ENCODE data around the gene WWP2.

WWP2 gene

DNA sequence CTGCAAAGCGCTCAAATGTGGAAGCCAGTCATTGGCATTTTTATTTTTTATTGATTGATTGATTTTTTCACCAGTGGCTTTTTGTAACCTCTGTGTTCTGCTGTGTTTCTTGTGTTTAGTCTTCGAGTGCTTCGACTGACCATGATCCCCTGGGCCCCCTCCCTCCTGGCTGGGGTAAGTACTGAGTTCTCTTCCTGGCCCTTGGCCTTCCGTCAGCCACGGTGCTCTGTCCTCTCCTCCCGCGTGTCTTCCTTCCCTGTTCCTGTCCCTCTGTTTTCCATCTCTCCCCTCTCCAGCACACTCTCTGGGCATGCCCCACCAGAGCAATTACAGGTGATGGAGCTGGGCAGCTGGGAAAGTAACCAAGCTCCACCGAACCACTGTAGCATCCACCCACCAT is 163.2 kb downstream of the WWP2 start:
- TF ChIP-seq, protein P1, sequence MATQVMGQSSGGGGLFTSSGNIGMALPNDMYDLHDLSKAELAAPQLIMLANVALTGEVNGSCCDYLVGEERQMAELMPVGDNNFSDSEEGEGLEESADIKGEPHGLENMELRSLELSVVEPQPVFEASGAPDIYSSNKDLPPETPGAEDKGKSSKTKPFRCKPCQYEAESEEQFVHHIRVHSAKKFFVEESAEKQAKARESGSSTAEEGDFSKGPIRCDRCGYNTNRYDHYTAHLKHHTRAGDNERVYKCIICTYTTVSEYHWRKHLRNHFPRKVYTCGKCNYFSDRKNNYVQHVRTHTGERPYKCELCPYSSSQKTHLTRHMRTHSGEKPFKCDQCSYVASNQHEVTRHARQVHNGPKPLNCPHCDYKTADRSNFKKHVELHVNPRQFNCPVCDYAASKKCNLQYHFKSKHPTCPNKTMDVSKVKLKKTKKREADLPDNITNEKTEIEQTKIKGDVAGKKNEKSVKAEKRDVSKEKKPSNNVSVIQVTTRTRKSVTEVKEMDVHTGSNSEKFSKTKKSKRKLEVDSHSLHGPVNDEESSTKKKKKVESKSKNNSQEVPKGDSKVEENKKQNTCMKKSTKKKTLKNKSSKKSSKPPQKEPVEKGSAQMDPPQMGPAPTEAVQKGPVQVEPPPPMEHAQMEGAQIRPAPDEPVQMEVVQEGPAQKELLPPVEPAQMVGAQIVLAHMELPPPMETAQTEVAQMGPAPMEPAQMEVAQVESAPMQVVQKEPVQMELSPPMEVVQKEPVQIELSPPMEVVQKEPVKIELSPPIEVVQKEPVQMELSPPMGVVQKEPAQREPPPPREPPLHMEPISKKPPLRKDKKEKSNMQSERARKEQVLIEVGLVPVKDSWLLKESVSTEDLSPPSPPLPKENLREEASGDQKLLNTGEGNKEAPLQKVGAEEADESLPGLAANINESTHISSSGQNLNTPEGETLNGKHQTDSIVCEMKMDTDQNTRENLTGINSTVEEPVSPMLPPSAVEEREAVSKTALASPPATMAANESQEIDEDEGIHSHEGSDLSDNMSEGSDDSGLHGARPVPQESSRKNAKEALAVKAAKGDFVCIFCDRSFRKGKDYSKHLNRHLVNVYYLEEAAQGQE (IDR thresholded peaks at IDR 0.05; ENCODE audit: insufficient read depth in 1 of 2, low read depth in 2 of 2, low read length in 2 of 2) = no peak
- TF ChIP-seq TAF1 (IDR thresholded peaks at IDR 0.05; ENCODE audit: borderline replicate concordance, insufficient read depth, low read length) (no peak), FOXP2 (optimal IDR thresholded peaks at IDR 0.05; ENCODE audit: borderline replicate concordance, extremely low read depth, extremely low read length, insufficient read depth) (no peak), POLR2AphosphoS5 (IDR thresholded peaks at IDR 0.05; ENCODE audit: low read depth, low read length) (no peak), SIN3A (IDR thresholded peaks at IDR 0.05; ENCODE audit: borderline replicate concordance, insufficient read depth, low read length) (no peak)

DNA sequence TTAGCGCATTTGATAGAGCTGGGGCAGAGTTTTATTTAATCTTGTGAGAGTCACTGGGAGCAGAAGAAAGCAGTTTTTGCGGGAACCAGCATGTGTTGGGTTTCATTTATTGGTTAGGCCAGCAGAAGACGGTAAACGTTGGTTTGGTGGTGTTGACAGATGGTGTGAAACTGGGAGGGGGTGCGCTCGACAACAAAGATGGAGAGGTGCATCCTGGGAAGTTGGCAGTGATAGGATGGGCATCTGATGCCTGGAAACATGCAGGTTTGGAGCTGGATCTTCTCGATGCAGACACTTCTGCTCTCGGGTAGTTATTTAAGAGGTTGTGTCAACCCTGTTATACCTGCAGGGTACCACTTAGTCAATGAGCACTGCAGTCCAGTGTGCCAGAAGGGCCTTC is 164.1 kb downstream of the WWP2 start:
- TF ChIP-seq FOXP2 (optimal IDR thresholded peaks at IDR 0.05; ENCODE audit: borderline replicate concordance, extremely low read depth, extremely low read length, insufficient read depth) (no peak), SIN3A (IDR thresholded peaks at IDR 0.05; ENCODE audit: borderline replicate concordance, insufficient read depth, low read length) (no peak), TAF1 (IDR thresholded peaks at IDR 0.05; ENCODE audit: borderline replicate concordance, insufficient read depth, low read length) (no peak), POLR2AphosphoS5 (IDR thresholded peaks at IDR 0.05; ENCODE audit: low read depth, low read length) (no peak)

DNA sequence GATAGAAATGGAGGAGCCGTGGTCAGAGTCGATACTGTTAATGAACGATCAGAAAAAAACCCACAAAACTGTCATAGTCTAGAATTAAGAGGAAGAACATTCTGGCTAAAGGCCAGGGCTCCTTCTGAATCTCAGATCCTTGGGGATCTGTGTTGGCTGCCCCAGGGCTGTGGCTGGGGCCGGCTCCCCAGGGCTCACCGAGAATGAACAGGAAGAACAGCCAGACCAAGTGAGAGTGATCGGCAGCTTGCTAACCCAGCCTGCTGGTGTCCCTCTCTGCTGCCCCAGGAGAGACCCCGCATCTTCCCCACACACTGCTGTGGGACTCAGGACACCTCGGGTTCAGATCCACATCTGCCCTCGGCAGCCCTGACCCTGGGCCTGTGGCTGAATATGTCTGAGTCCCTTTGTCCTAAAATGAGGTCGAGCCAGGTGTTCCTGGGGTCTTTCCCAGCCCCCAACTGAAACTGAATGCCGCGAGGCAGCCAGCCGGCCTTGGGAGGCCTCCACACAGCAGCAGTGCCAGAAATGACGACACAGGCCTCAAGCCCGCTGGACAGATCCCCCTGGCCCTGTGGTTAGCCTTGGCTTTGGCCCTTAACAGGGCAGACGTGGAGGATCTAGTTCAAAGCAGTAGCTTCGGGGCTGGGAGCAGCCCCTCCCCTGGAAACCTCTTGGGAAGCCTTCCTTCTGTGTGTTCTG is 165.1 kb downstream of the WWP2 start:
- no peak for TF ChIP-seq FOXP2 (optimal IDR thresholded peaks at IDR 0.05; ENCODE audit: borderline replicate concordance, extremely low read depth, extremely low read length, insufficient read depth)
- TF ChIP-seq POLR2AphosphoS5 (IDR thresholded peaks at IDR 0.05; ENCODE audit: low read depth, low read length) = no peak
- TF ChIP-seq SIN3A (IDR thresholded peaks at IDR 0.05; ENCODE audit: borderline replicate concordance, insufficient read depth, low read length) = no peak
- TF ChIP-seq, protein P1 (IDR thresholded peaks at IDR 0.05; ENCODE audit: insufficient read depth in 1 of 2, low read depth in 2 of 2, low read length in 2 of 2) = 0 out of 4 replicates have a peak, but pooled peaks of 1 of the 2 experiments have one; percentile 43
- TF ChIP-seq TAF1 (IDR thresholded peaks at IDR 0.05; ENCODE audit: borderline replicate concordance, insufficient read depth, low read length) = no peak

DNA sequence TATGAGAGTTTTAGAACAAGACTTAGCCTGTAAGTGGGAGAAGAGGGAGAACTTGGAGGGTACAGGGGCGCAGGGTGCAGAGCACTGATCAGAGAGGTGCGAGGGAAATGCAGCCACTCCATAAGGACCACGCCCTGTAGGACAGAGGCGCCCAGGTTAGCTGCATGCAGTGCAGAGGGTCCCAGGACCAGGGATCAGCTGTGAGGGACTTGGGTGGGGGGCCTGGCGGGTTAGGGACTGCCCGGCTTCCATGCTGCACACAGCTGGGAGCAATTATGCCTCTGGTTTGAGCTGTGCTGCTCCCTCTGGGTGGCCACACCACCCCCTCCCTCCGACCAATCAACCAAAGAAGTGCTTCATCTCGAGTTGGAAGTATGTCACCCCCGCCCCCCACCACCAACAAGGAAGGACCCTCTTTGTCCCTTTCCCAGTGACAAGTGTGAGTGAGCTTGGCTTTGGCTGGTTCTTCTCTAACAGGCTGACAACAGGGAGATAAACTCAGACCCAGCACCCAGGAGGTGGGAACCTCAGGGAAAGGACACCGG is 166.8 kb downstream of the WWP2 start:
- no peak for TF ChIP-seq TAF1 (IDR thresholded peaks at IDR 0.05; ENCODE audit: borderline replicate concordance, insufficient read depth, low read length)
- TF ChIP-seq, protein P1 (IDR thresholded peaks at IDR 0.05; ENCODE audit: insufficient read depth in 1 of 2, low read depth in 2 of 2, low read length in 2 of 2) = no peak
- TF ChIP-seq SIN3A (IDR thresholded peaks at IDR 0.05; ENCODE audit: borderline replicate concordance, insufficient read depth, low read length) = no peak
- no peak for TF ChIP-seq POLR2AphosphoS5 (IDR thresholded peaks at IDR 0.05; ENCODE audit: low read depth, low read length)
- no peak for TF ChIP-seq FOXP2 (optimal IDR thresholded peaks at IDR 0.05; ENCODE audit: borderline replicate concordance, extremely low read depth, extremely low read length, insufficient read depth)

DNA sequence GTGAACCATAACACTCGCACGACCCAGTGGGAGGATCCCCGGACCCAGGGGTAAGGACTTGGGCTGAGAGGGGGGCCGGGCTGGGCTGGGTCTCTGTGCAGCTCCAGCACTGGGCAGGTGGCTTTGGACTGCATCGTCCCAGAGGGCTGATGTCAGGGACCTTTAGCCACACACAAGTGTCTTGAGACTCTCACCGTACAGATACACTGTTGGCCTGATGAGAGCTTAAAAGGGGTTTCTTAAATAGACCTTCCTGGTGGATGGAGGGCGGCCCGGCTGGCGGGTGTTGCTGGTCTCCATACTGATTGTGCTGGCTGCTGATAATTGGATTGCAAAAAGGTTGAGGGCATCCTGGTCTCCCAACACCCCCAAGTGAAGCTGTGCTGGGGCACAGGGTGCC is 167.3 kb downstream of the WWP2 start:
- no peak for TF ChIP-seq SIN3A (IDR thresholded peaks at IDR 0.05; ENCODE audit: borderline replicate concordance, insufficient read depth, low read length)
- TF ChIP-seq FOXP2 (optimal IDR thresholded peaks at IDR 0.05; ENCODE audit: borderline replicate concordance, extremely low read depth, extremely low read length, insufficient read depth) = no peak
- no peak for TF ChIP-seq POLR2AphosphoS5 (IDR thresholded peaks at IDR 0.05; ENCODE audit: low read depth, low read length)
- TF ChIP-seq TAF1 (IDR thresholded peaks at IDR 0.05; ENCODE audit: borderline replicate concordance, insufficient read depth, low read length) = no peak
- TF ChIP-seq, protein P1 (IDR thresholded peaks at IDR 0.05; ENCODE audit: insufficient read depth in 1 of 2, low read depth in 2 of 2, low read length in 2 of 2) = no peak

Data from PFSK-1 (cell line).